Measurements from ENCODE around the gene CTIF. TPM values are rescaled to one million over a fixed set of nuclear protein-coding genes. Genes with fewer than 3 reads are reported as not detected.

The CTIF gene
- polyA plus RNA-seq, 3 donors = 0.38 to 8.7 (median 1.2) TPM

DNA sequence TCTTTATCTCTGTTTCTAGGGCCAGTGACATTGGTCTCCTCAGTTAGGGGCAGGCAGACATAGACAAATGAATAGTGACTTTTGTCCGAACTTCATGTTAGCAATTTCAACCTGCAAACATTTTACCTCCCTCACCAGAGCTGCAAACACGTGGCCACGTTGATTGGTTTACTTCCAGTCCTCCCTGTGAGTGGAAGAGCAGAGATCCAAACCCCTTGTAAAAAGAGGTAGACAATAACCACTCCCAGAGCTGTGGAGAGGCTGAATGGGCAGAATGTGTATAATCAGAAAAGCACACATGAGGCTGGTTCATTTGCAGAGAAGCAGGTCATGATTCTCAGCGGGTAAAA is 31.1 kb downstream of the CTIF start:
- WGBS (ENCODE audit: insufficient coverage) = no CpG with 5 or more reads among the region's 4 CpGs
- Histone ChIP-seq H3K79me2 (ENCODE audit: insufficient read depth, low read length) (no peaks in the 10 kb centered on the region), H4K20me1 (ENCODE audit: insufficient read depth, low read length) (peaks cover 30% of the 10 kb centered on the region)

DNA sequence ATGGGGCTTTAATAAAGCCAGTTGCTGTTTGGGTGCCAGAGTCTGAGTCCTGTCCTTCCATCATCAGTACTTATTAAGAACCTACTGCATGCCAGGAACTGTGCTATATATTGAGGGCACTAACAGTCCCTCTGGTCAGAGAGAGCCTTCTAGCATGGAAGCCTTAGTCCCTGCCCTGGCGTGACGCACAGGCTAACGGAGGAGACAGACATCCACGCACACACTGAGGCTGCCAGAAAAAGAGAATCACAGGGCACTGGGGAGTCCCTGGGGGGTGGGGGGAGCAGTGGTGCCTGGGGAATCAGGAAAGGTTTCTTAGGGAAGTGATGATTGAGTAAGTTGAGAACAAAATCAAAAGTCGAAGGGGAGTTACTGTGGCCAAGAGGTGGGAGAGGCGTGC is 31.5 kb downstream of the CTIF start:
- Histone ChIP-seq H3K36me3 (replicated peaks in 1 of 2; ENCODE audit: control insufficient read depth in 1 of 2, insufficient read depth in 2 of 2, low read length in 2 of 2) (no peaks in the 10 kb centered on the region), H3K4me3 (replicated peaks in 1 of 3; ENCODE audit: low read depth in 2 of 3, low read length in 3 of 3) (no peak overlapping the region), H3K27ac (ENCODE audit: low read depth in 1 of 2, low read length in 2 of 2) (no peak overlapping the region), H2AFZ (ENCODE audit: insufficient read depth, low read depth, low read length, poor library complexity, severe bottlenecking) (no peak overlapping the region), H3K79me2 (ENCODE audit: insufficient read depth, low read length) (no peaks in the 10 kb centered on the region), H3K9ac (ENCODE audit: insufficient read depth, low read length, poor library complexity, severe bottlenecking) (no peak overlapping the region), H3K9me3 (replicated peaks in 1 of 2; ENCODE audit: control insufficient read depth in 1 of 2, insufficient read depth in 1 of 2, low read length in 2 of 2) (no peaks in the 10 kb centered on the region), H3K27me3 (ENCODE audit: control insufficient read depth in 2 of 2, insufficient read depth in 2 of 2, low read length in 2 of 2) (no peaks in the 10 kb centered on the region), H3K4me2 (replicated peaks; ENCODE audit: extremely low read depth, low read length, poor library complexity, severe bottlenecking) (no peak overlapping the region), H4K20me1 (ENCODE audit: insufficient read depth, low read length) (peaks cover 30% of the 10 kb centered on the region), H3K4me1 (ENCODE audit: control insufficient read depth in 1 of 2, insufficient read depth in 2 of 2, low read length in 2 of 2) (peaks cover 3 to 11% of the 10 kb centered on the region in 2 donors)
- TF ChIP-seq, protein P1, sequence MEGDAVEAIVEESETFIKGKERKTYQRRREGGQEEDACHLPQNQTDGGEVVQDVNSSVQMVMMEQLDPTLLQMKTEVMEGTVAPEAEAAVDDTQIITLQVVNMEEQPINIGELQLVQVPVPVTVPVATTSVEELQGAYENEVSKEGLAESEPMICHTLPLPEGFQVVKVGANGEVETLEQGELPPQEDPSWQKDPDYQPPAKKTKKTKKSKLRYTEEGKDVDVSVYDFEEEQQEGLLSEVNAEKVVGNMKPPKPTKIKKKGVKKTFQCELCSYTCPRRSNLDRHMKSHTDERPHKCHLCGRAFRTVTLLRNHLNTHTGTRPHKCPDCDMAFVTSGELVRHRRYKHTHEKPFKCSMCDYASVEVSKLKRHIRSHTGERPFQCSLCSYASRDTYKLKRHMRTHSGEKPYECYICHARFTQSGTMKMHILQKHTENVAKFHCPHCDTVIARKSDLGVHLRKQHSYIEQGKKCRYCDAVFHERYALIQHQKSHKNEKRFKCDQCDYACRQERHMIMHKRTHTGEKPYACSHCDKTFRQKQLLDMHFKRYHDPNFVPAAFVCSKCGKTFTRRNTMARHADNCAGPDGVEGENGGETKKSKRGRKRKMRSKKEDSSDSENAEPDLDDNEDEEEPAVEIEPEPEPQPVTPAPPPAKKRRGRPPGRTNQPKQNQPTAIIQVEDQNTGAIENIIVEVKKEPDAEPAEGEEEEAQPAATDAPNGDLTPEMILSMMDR (IDR thresholded peaks at IDR 0.05) = no peak
- Mint-ChIP-seq H3K36me3 (peaks cover 4% of the 10 kb centered on the region in 2 donors), H3K9me3 (peaks cover 6 to 15% (median 7%) of the 10 kb centered on the region in 7 donors), H3K4me3 (no peak overlapping the region), H3K27ac (no peak overlapping the region), H3K4me1 (peaks cover 13% of the 10 kb centered on the region), H3K27me3 (ENCODE audit: low read depth in 3 of 3) (peaks cover 0 to 2% (median 0%) of the 10 kb centered on the region in 3 donors)
- DNase-seq = no peak
- WGBS (ENCODE audit: insufficient coverage) = 79% methylated on average over 6 of the region's 6 CpGs
- intact Hi-C loops (cut with micrococcal nuclease) = no loop called here

More for the DNA sequence above, 31.1 kb downstream of the CTIF start:
- H3K4me3 Mint-ChIP-seq = no peak overlapping the region
- Histone ChIP-seq H3K4me3 (replicated peaks in 1 of 3; ENCODE audit: low read depth in 2 of 3, low read length in 3 of 3) (no peak overlapping the region), H3K4me1 (ENCODE audit: control insufficient read depth in 1 of 2, insufficient read depth in 2 of 2, low read length in 2 of 2) (peaks cover 3 to 11% of the 10 kb centered on the region in 2 donors), H3K27ac (ENCODE audit: low read depth in 1 of 2, low read length in 2 of 2) (no peak overlapping the region), H3K36me3 (replicated peaks in 1 of 2; ENCODE audit: control insufficient read depth in 1 of 2, insufficient read depth in 2 of 2, low read length in 2 of 2) (no peaks in the 10 kb centered on the region), H2AFZ (ENCODE audit: insufficient read depth, low read depth, low read length, poor library complexity, severe bottlenecking) (no peak overlapping the region), H3K4me2 (replicated peaks; ENCODE audit: extremely low read depth, low read length, poor library complexity, severe bottlenecking) (no peak overlapping the region), H3K9me3 (replicated peaks in 1 of 2; ENCODE audit: control insufficient read depth in 1 of 2, insufficient read depth in 1 of 2, low read length in 2 of 2) (no peaks in the 10 kb centered on the region), H3K27me3 (ENCODE audit: control insufficient read depth in 2 of 2, insufficient read depth in 2 of 2, low read length in 2 of 2) (no peaks in the 10 kb centered on the region), H3K9ac (ENCODE audit: insufficient read depth, low read length, poor library complexity, severe bottlenecking) (no peak overlapping the region)
- H3K9me3 Mint-ChIP-seq = peaks cover 6 to 15% (median 7%) of the 10 kb centered on the region in 7 donors
- no peak for DNase-seq
- peaks cover 4% of the 10 kb centered on the region in 2 donors for H3K36me3 Mint-ChIP-seq
- no peak overlapping the region for H3K27ac Mint-ChIP-seq
- intact Hi-C loops (cut with micrococcal nuclease) = no loop called here
- peaks cover 0 to 2% (median 0%) of the 10 kb centered on the region in 3 donors for H3K27me3 Mint-ChIP-seq (ENCODE audit: low read depth in 3 of 3)
- TF ChIP-seq, protein P1 (IDR thresholded peaks at IDR 0.05) = no peak
- peaks cover 13% of the 10 kb centered on the region for H3K4me1 Mint-ChIP-seq
